Measurements from ENCODE around the gene PHAF1. TPM values are rescaled to one million over a fixed set of nuclear protein-coding genes. Genes with fewer than 3 reads are reported as not detected.

The PHAF1 gene
- total and polyA plus RNA-seq, 9 of the 15 experiments (the other 6 are each of a cell fraction or from before 2014, with no cell fraction given): 5.1 to 25.4 (median 13.8) TPM

- TF ChIP-seq HNRNPLL (IDR thresholded peaks at IDR 0.05; ENCODE audit: low read depth, low read length, poor library complexity, severe bottlenecking) (peak; percentile 31), OTX1 (CRISPR knock-in tag; IDR thresholded peaks at IDR 0.05) (no peak), ZNF395 (CRISPR knock-in tag; IDR thresholded peaks at IDR 0.05) (peak; percentile 38; the same call in 1 of the 2 replicates), XRCC3 (IDR thresholded peaks at IDR 0.05) (no peak), ZNF263 (CRISPR knock-in tag; IDR thresholded peaks at IDR 0.05; ENCODE audit: borderline replicate concordance) (no peak), BCL6 (CRISPR knock-in tag; IDR thresholded peaks at IDR 0.05) (no peak), KAT7 (CRISPR knock-in tag; IDR thresholded peaks at IDR 0.05; ENCODE audit: borderline replicate concordance) (0 out of 2 replicates have a peak, but pooled peaks have one; percentile 70), ELK3 (CRISPR knock-in tag; IDR thresholded peaks at IDR 0.05) (no peak), ZNF212 (CRISPR knock-in tag; IDR thresholded peaks at IDR 0.05) (no peak), REST (IDR thresholded peaks at IDR 0.05; ENCODE audit: borderline replicate concordance) (peak; percentile 90), REST (CRISPR knock-in tag; IDR thresholded peaks at IDR 0.05; ENCODE audit: low read depth) (no peak), BMI1 (IDR thresholded peaks at IDR 0.05; ENCODE audit: low read length) (no peak), SMARCA4 (IDR thresholded peaks at IDR 0.05) (no peak), ZNF695 (CRISPR knock-in tag; IDR thresholded peaks at IDR 0.05) (no peak), ZBTB8A (IDR thresholded peaks at IDR 0.05; ENCODE audit: partially characterized antibody) (no peak), ZNF3 (CRISPR knock-in tag; IDR thresholded peaks at IDR 0.05) (no peak), RBM17 (IDR thresholded peaks at IDR 0.05; ENCODE audit: borderline replicate concordance, low read depth, low read length) (no peak)
Observed at GRCh38 chr16:67155295-67156142, 45.8 kb downstream of the PHAF1 start (continued).

All from K562 (cell line).